Omental fat pad (tissue), 4 donors: ENCODE results near the gene ATP1A1. TPM values are rescaled to one million over a fixed set of nuclear protein-coding genes. Genes with fewer than 3 reads are reported as not detected.

Experiments used
- ATAC-seq: fragments of 150-250 bp; one replicate; pipeline ENCODE4 v1.9.1; 2016; ENCODE audit warnings: mild to moderate bottlenecking, moderate library complexity; ENCODE audit not compliant: low FRiP score
- DNase-seq: peaks from one replicate; pipeline ENCODE4 v3.0.0-alpha.2; 2019; ENCODE audit warnings: low spot score
- total RNA-seq, 4 donors: library from RNA; depleted of rRNA; stranded (reverse); fragments of >200 nt; gene quantifications; one replicate each; pipeline ENCODE4 v1.1.0, GENCODE V29; 2016
- TF ChIP-seq, protein P1 (sequence below), 3 donors: fragments of 450-650 bp; IDR thresholded peaks; one replicate each; pipeline ENCODE4 v1.5.1; 2016 to 2017; ENCODE audit warnings: antibody characterized with exemption in 3 of 3, mild to moderate bottlenecking in 3 of 3, moderate library complexity in 2 of 3

ATP1A1 gene
- total RNA-seq, 4 donors from 2014 or later = 188 to 490 (median 254) TPM

- TF ChIP-seq, protein P1, sequence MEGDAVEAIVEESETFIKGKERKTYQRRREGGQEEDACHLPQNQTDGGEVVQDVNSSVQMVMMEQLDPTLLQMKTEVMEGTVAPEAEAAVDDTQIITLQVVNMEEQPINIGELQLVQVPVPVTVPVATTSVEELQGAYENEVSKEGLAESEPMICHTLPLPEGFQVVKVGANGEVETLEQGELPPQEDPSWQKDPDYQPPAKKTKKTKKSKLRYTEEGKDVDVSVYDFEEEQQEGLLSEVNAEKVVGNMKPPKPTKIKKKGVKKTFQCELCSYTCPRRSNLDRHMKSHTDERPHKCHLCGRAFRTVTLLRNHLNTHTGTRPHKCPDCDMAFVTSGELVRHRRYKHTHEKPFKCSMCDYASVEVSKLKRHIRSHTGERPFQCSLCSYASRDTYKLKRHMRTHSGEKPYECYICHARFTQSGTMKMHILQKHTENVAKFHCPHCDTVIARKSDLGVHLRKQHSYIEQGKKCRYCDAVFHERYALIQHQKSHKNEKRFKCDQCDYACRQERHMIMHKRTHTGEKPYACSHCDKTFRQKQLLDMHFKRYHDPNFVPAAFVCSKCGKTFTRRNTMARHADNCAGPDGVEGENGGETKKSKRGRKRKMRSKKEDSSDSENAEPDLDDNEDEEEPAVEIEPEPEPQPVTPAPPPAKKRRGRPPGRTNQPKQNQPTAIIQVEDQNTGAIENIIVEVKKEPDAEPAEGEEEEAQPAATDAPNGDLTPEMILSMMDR (IDR thresholded peaks at IDR 0.05) = no peak
- ATAC-seq (no peak), DNase-seq (no peak)
Measured at GRCh38 chr1:116445534-116445933, 72.5 kb downstream of the ATP1A1 start.

DNA sequence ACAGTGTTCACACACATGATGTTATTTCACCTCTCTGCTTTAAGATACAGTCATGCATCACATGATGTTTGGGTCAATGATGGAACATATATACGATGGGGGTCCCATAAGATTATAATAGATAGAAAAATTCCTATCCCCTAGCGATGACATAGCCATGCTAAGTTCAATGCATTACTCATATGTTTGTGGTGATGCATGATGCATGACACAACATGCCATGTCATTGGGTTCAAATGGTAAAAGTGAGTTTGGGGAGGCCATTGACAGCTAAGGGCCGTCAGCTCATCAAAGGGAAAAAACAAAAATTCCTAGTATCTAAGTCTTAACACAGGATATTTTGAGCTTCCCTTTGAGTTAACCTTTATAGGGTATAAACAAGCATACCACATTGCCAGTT, 73.6 kb downstream of the ATP1A1 start:
- TF ChIP-seq, protein P1 (IDR thresholded peaks at IDR 0.05) = no peak
- ATAC-seq (no peak), DNase-seq (no peak)

DNA sequence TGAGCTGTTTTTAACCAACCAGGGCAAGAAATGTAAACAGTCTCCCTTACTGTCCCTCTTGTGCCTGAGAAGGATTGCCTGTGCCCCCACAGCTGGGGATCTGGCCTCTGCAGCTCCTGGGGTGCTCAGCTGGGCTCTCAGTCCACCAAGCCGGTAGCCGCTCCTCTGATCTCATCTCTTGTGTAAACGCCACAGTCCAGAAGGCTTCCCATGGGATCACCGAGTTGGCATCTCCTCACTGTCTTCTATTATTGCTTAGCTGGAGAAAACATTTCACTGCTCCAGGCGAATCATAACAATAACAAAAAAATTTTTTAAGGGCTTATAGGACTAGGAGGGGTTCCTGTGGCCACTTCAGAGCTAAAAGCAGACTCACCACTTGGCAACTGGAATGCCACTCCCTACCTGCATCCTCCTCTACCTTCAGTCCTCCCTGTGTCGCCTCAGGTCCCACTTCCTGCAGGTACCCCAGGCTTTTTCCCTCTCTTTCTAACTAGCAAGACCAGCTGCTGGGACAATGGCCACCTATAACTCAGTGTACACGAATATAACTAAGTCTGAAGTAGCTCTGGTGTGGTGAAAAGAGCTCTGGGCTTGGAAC, 75.8 kb downstream of the ATP1A1 start:
- TF ChIP-seq, protein P1 (IDR thresholded peaks at IDR 0.05) = no peak
- ATAC-seq (no peak), DNase-seq (no peak)

- no peak for DNase-seq
- TF ChIP-seq, protein P1 (IDR thresholded peaks at IDR 0.05) = no peak
- ATAC-seq = no peak
Measured at GRCh38 chr1:116449578-116449977, 76.5 kb downstream of the ATP1A1 start.

- TF ChIP-seq, protein P1 (IDR thresholded peaks at IDR 0.05) = no peak
- DNase-seq = no peak
- ATAC-seq = no peak
Measured at GRCh38 chr1:116451702-116452101, 78.7 kb downstream of the ATP1A1 start.

GRCh38 chr1:116453481-116453880, 80.4 kb downstream of the ATP1A1 start:
- DNase-seq (no peak), ATAC-seq (no peak)
- TF ChIP-seq, protein P1 (IDR thresholded peaks at IDR 0.05) = no peak

GRCh38 chr1:116453906-116454305, 80.9 kb downstream of the ATP1A1 start:
- no peak for DNase-seq
- no peak for ATAC-seq
- TF ChIP-seq, protein P1 (IDR thresholded peaks at IDR 0.05) = no peak
